ENCODE measurements around the gene ACSL1.

Gene ACSL1

DNA sequence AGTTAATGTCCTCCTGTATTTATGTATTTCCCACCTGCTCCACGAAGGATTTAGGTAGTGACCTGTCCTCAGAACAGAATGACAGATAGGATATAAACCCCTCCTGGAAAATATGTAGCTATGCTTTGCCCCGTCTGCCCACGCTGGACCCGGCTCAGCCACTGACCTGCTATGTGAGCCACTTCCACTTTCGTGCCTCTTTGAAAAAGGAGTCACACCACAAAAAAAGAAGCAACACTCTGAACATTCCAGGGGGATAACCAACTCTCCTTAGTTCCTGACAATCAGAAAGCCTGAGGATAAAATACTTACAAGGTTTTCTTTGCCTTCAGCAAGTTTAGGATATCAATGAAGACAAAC is 11.1 kb downstream of the ACSL1 start:
- no peak for DNase-seq (ENCODE audit: low read depth)
- no peak overlapping the region for H3K4me3 ChIP-seq (ENCODE audit: low read depth, low read length)
- TF ChIP-seq MAX (IDR thresholded peaks at IDR 0.05; ENCODE audit: low read depth, low read length) (no peak), POLR2A (IDR thresholded peaks at IDR 0.05; ENCODE audit: extremely low read depth, insufficient read length) (no peak), MYC (IDR thresholded peaks at IDR 0.05; ENCODE audit: low read depth, low read length) (no peak), CTCF (IDR thresholded peaks at IDR 0.05; ENCODE audit: low read depth, low read length) (no peak)

- DNase-seq (ENCODE audit: low read depth) = no peak
- H3K4me3 ChIP-seq (ENCODE audit: low read depth, low read length) = peak overlapping the region; percentile 23
- TF ChIP-seq MAX (IDR thresholded peaks at IDR 0.05; ENCODE audit: low read depth, low read length) = no peak
- no peak for TF ChIP-seq CTCF (IDR thresholded peaks at IDR 0.05; ENCODE audit: low read depth, low read length)
- TF ChIP-seq MYC (IDR thresholded peaks at IDR 0.05; ENCODE audit: low read depth, low read length) = no peak
- no peak for TF ChIP-seq POLR2A (IDR thresholded peaks at IDR 0.05; ENCODE audit: extremely low read depth, insufficient read length)
Measured at GRCh38 chr4:184812651-184813181, 13.1 kb downstream of the ACSL1 start.

DNA sequence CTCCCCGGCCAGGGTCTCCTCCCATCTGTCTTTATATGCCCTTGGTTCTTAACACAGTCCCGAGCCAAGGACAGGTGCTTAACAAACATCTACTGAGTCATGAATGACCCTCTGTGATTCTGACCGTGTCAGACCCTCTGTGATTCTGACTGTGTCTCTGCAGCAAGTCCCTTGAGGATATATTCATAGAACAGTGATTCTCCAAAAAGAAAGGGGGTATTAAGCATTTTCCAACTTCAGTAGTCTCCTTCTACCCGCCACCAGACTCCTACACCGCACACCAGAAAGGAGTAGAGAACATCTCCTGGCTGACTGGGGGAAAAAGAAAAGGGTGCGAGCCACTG is 13.6 kb downstream of the ACSL1 start:
- no peak for DNase-seq (ENCODE audit: low read depth)
- no peak overlapping the region for H3K4me3 ChIP-seq (ENCODE audit: low read depth, low read length)
- no peak for TF ChIP-seq MAX (IDR thresholded peaks at IDR 0.05; ENCODE audit: low read depth, low read length)
- TF ChIP-seq CTCF (IDR thresholded peaks at IDR 0.05; ENCODE audit: low read depth, low read length) = no peak
- no peak for TF ChIP-seq MYC (IDR thresholded peaks at IDR 0.05; ENCODE audit: low read depth, low read length)
- no peak for TF ChIP-seq POLR2A (IDR thresholded peaks at IDR 0.05; ENCODE audit: extremely low read depth, insufficient read length)

GRCh38 chr4:184811526-184812198 is 14.1 kb downstream of the ACSL1 start:
- H3K4me3 ChIP-seq (ENCODE audit: low read depth, low read length) = no peak overlapping the region
- DNase-seq (ENCODE audit: low read depth) = peak; percentile 95
- no peak for TF ChIP-seq POLR2A (IDR thresholded peaks at IDR 0.05; ENCODE audit: extremely low read depth, insufficient read length)
- no peak for TF ChIP-seq CTCF (IDR thresholded peaks at IDR 0.05; ENCODE audit: low read depth, low read length)
- TF ChIP-seq MAX (IDR thresholded peaks at IDR 0.05; ENCODE audit: low read depth, low read length) = no peak
- TF ChIP-seq MYC (IDR thresholded peaks at IDR 0.05; ENCODE audit: low read depth, low read length) = no peak

- no peak for TF ChIP-seq CTCF (IDR thresholded peaks at IDR 0.05; ENCODE audit: low read depth, low read length)
- TF ChIP-seq MAX (IDR thresholded peaks at IDR 0.05; ENCODE audit: low read depth, low read length) = no peak
- TF ChIP-seq MYC (IDR thresholded peaks at IDR 0.05; ENCODE audit: low read depth, low read length) = no peak
- no peak for TF ChIP-seq POLR2A (IDR thresholded peaks at IDR 0.05; ENCODE audit: extremely low read depth, insufficient read length)
- DNase-seq (ENCODE audit: low read depth) = peak; percentile 47
- H3K4me3 ChIP-seq (ENCODE audit: low read depth, low read length) = no peak overlapping the region
Measured at GRCh38 chr4:184810720-184811119, 15.0 kb downstream of the ACSL1 start.

All from NB4 (cell line).